ENCODE measurements around the gene UEVLD.

Gene UEVLD

DNA sequence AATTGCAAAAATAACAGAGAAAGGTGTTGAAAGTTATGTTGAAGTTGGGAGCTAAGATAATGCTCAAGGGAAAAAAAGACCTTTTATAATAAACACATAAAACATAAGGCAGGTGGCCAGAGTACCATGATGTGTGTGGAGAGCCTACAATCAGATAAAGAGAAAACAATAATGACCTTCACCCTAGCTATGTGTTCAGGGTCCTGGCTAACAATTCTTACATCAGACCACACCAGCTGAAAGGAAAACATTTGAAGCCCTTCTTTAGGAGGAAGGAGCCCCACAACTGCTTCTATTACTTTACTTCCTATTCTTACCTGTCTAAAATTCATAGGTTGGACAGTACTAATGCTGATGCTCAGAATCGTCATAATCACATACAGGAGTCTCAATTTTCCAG is 64.3 kb downstream of the UEVLD start:
- Histone ChIP-seq H3K9me3 (ENCODE audit: insufficient read depth, low read length) (no peaks in the 10 kb centered on the region), H3K4me3 (ENCODE audit: insufficient read length, low read depth) (no peak overlapping the region), H3K36me3 (ENCODE audit: insufficient read depth, insufficient read length, low read length) (peaks cover 13% of the 10 kb centered on the region), H3K9ac (ENCODE audit: insufficient read length, low read depth) (no peak overlapping the region), H3K4me1 (ENCODE audit: insufficient read depth, insufficient read length) (no peaks in the 10 kb centered on the region), H3K27me3 (ENCODE audit: insufficient read depth, insufficient read length) (no peaks in the 10 kb centered on the region)
- no peak for DNase-seq (ENCODE audit: low read depth, low spot score)
- TF ChIP-seq SUZ12 (IDR thresholded peaks at IDR 0.05; ENCODE audit: extremely low read depth, insufficient read depth, insufficient read length) (no peak), YY1 (IDR thresholded peaks at IDR 0.05; ENCODE audit: insufficient read depth, insufficient read length) (no peak), ZNF274 (IDR thresholded peaks at IDR 0.05; ENCODE audit: low read depth, low read length) (no peak)

DNA sequence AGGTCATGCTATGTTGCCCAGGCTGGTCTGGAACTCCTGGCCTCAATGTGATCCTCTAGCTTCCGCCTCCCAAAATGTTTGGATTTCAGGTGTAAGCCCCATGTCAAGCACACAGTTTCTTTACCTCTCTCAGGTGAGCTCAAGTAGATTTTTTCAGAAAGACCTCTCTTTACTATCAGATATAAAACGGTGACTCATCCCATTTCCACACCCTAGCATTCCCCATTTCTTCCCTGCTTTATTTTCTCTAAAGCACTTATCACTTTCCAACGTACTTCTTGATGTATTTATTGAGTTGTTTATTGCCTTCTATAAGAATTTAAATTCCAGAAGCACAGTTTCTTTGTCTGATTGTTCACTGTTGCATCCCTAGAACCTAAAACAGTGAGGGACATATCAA is 65.5 kb downstream of the UEVLD start:
- H3K4me3 ChIP-seq (ENCODE audit: insufficient read length, low read depth) = no peak overlapping the region
- no peak for TF ChIP-seq SUZ12 (IDR thresholded peaks at IDR 0.05; ENCODE audit: extremely low read depth, insufficient read depth, insufficient read length)
- no peak for TF ChIP-seq YY1 (IDR thresholded peaks at IDR 0.05; ENCODE audit: insufficient read depth, insufficient read length)
- no peak for TF ChIP-seq ZNF274 (IDR thresholded peaks at IDR 0.05; ENCODE audit: low read depth, low read length)
- DNase-seq (ENCODE audit: low read depth, low spot score) = no peak
- H3K9me3 ChIP-seq (ENCODE audit: insufficient read depth, low read length) = no peaks in the 10 kb centered on the region
- no peak overlapping the region for H3K9ac ChIP-seq (ENCODE audit: insufficient read length, low read depth)
- peaks cover 15% of the 10 kb centered on the region for H3K36me3 ChIP-seq (ENCODE audit: insufficient read depth, insufficient read length, low read length)
- no peaks in the 10 kb centered on the region for H3K27me3 ChIP-seq (ENCODE audit: insufficient read depth, insufficient read length)
- H3K4me1 ChIP-seq (ENCODE audit: insufficient read depth, insufficient read length) = no peaks in the 10 kb centered on the region

DNA sequence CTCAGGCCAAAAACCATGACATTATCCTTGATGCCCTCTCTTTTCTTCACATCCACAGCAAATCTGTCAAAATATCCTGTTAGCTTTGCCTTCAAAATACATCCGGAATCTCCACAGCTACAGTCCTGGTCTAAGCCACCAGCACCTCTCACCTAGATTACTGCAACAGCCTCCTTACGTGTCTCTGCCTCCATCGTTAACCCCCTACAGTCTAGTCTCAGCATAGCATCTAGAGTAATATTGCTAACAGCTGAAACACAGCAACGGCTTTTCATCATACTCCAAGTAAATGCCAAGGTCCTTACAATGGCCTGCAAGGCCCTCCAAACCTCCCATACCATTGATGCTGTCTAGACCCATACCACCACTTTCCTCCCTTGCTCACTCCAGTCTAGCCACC is 66.1 kb downstream of the UEVLD start:
- no peak for TF ChIP-seq ZNF274 (IDR thresholded peaks at IDR 0.05; ENCODE audit: low read depth, low read length)
- TF ChIP-seq SUZ12 (IDR thresholded peaks at IDR 0.05; ENCODE audit: extremely low read depth, insufficient read depth, insufficient read length) = no peak
- no peak for TF ChIP-seq YY1 (IDR thresholded peaks at IDR 0.05; ENCODE audit: insufficient read depth, insufficient read length)
- Histone ChIP-seq H3K27me3 (ENCODE audit: insufficient read depth, insufficient read length) (no peaks in the 10 kb centered on the region), H3K36me3 (ENCODE audit: insufficient read depth, insufficient read length, low read length) (peaks cover 17% of the 10 kb centered on the region), H3K4me1 (ENCODE audit: insufficient read depth, insufficient read length) (no peaks in the 10 kb centered on the region), H3K9ac (ENCODE audit: insufficient read length, low read depth) (no peak overlapping the region), H3K4me3 (ENCODE audit: insufficient read length, low read depth) (no peak overlapping the region), H3K9me3 (ENCODE audit: insufficient read depth, low read length) (no peaks in the 10 kb centered on the region)
- no peak for DNase-seq (ENCODE audit: low read depth, low spot score)

DNA sequence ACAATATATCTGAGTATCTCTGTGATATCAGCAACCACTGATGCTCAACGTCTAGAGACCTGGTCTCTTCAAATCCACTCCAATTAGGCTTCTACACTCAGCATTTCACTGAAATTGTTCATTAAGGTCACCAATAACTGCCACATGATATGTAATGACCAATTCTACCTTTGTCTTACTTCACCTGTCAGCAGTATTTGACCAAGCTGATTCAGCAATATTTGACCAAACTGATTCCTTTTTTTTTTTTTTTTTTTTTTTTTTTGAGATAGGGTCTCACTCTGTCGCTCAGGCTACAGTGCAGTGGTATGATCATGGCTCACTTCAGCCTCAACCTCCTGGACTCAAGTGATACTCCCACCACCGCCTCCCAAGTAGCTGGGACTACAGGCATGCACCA is 67.4 kb downstream of the UEVLD start:
- Histone ChIP-seq H3K27me3 (ENCODE audit: insufficient read depth, insufficient read length) (no peaks in the 10 kb centered on the region), H3K4me3 (ENCODE audit: insufficient read length, low read depth) (no peak overlapping the region), H3K36me3 (ENCODE audit: insufficient read depth, insufficient read length, low read length) (peaks cover 17% of the 10 kb centered on the region), H3K4me1 (ENCODE audit: insufficient read depth, insufficient read length) (no peaks in the 10 kb centered on the region), H3K9ac (ENCODE audit: insufficient read length, low read depth) (no peak overlapping the region), H3K9me3 (ENCODE audit: insufficient read depth, low read length) (no peaks in the 10 kb centered on the region)
- TF ChIP-seq YY1 (IDR thresholded peaks at IDR 0.05; ENCODE audit: insufficient read depth, insufficient read length) (no peak), ZNF274 (IDR thresholded peaks at IDR 0.05; ENCODE audit: low read depth, low read length) (no peak), SUZ12 (IDR thresholded peaks at IDR 0.05; ENCODE audit: extremely low read depth, insufficient read depth, insufficient read length) (no peak)
- no peak for DNase-seq (ENCODE audit: low read depth, low spot score)

DNA sequence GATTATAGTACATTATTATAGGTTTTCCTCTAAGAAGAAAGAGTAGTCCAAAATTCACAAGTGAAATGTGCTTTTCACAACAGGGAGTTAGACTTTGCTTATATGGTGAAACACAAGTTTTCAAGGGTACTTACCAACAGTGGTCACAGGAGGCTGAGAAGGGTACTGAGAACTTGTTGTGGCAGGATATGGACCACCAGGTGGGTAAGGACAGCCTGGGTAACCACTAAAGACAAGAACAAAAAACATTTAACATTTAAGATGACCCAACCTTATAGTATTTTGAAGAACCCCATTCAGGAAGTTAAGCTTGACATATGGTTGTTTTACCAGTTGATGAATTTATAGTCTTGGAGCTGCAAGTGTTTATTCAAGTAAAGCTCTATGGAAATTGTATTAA is 86.2 kb downstream of the UEVLD start:
- H3K36me3 ChIP-seq (ENCODE audit: insufficient read depth, insufficient read length, low read length) = peaks cover 50% of the 10 kb centered on the region
- H3K4me3 ChIP-seq (ENCODE audit: insufficient read length, low read depth) = no peak overlapping the region
- H3K4me1 ChIP-seq (ENCODE audit: insufficient read depth, insufficient read length) = no peaks in the 10 kb centered on the region
- no peak for TF ChIP-seq YY1 (IDR thresholded peaks at IDR 0.05; ENCODE audit: insufficient read depth, insufficient read length)
- no peak for TF ChIP-seq SUZ12 (IDR thresholded peaks at IDR 0.05; ENCODE audit: extremely low read depth, insufficient read depth, insufficient read length)
- no peak for TF ChIP-seq ZNF274 (IDR thresholded peaks at IDR 0.05; ENCODE audit: low read depth, low read length)
- no peaks in the 10 kb centered on the region for H3K9me3 ChIP-seq (ENCODE audit: insufficient read depth, low read length)
- no peak for DNase-seq (ENCODE audit: low read depth, low spot score)
- H3K27me3 ChIP-seq (ENCODE audit: insufficient read depth, insufficient read length) = no peaks in the 10 kb centered on the region
- H3K9ac ChIP-seq (ENCODE audit: insufficient read length, low read depth) = no peak overlapping the region

DNA sequence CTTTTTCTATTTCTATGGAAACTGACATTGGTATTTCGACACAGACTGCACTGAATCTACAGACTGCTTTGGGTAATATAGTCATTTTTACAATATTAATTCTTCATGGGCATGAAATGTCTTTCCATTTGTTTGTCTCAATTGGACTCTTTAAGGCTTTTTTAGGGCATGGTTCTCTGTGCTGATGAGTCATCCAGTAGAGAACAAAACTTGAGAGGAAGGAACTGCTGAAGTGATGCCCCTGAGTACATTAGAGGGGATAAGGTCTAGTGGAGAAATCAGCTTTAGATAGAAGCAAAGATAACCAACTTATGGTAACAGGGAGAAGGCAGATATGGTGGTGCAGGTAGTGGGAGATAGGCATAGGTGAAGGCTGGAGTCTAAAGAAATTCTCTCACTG is 86.9 kb downstream of the UEVLD start:
- DNase-seq (ENCODE audit: low read depth, low spot score) = no peak
- no peak overlapping the region for H3K4me3 ChIP-seq (ENCODE audit: insufficient read length, low read depth)
- no peak for TF ChIP-seq SUZ12 (IDR thresholded peaks at IDR 0.05; ENCODE audit: extremely low read depth, insufficient read depth, insufficient read length)
- TF ChIP-seq YY1 (IDR thresholded peaks at IDR 0.05; ENCODE audit: insufficient read depth, insufficient read length) = no peak
- TF ChIP-seq ZNF274 (IDR thresholded peaks at IDR 0.05; ENCODE audit: low read depth, low read length) = no peak
- H3K9me3 ChIP-seq (ENCODE audit: insufficient read depth, low read length) = no peaks in the 10 kb centered on the region
- H3K36me3 ChIP-seq (ENCODE audit: insufficient read depth, insufficient read length, low read length) = peaks cover 54% of the 10 kb centered on the region
- H3K4me1 ChIP-seq (ENCODE audit: insufficient read depth, insufficient read length) = no peaks in the 10 kb centered on the region
- no peaks in the 10 kb centered on the region for H3K27me3 ChIP-seq (ENCODE audit: insufficient read depth, insufficient read length)
- no peak overlapping the region for H3K9ac ChIP-seq (ENCODE audit: insufficient read length, low read depth)

DNA sequence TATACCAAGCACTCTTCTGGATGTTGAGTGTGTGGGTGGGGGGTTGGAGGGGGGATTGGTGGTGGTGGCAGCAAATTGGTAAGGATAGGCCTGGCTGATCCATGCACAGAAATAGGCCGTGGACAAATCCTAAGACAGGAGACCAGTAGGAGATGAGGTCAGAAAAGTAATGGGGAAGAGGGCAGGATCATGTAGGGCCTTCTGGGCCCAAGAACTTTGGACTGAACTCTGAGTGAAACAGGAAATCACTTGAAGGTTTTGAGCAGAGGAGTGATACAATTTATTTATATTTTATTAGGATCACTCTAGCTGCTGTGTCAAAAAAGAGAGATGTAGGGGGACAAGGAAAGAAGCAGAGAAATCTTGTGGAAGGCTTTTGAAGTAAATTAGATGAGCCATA is 90.5 kb downstream of the UEVLD start:
- TF ChIP-seq YY1 (IDR thresholded peaks at IDR 0.05; ENCODE audit: insufficient read depth, insufficient read length) = no peak
- TF ChIP-seq ZNF274 (IDR thresholded peaks at IDR 0.05; ENCODE audit: low read depth, low read length) = no peak
- no peak for TF ChIP-seq SUZ12 (IDR thresholded peaks at IDR 0.05; ENCODE audit: extremely low read depth, insufficient read depth, insufficient read length)
- H3K36me3 ChIP-seq (ENCODE audit: insufficient read depth, insufficient read length, low read length) = peaks cover 48% of the 10 kb centered on the region

DNA sequence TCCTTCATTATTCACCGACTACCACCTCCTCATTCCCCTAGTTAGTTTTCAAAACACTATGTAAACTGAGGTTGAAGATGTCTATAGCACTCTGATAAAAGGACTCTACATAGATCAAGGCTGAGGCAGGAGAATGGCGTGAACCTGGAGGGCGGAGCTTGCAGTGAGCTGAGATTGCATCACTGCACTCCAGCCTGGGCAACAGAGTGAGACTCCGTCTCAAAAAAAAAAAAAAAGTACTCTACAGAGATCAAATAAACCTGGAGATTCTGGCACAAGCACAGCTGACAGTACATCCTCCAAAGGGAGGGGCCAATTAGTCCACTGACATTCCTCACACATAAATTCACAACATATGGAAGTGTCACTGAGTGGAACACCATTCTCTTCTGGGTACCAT is 92.8 kb downstream of the UEVLD start:
- TF ChIP-seq YY1 (IDR thresholded peaks at IDR 0.05; ENCODE audit: insufficient read depth, insufficient read length) (no peak), ZNF274 (IDR thresholded peaks at IDR 0.05; ENCODE audit: low read depth, low read length) (no peak), SUZ12 (IDR thresholded peaks at IDR 0.05; ENCODE audit: extremely low read depth, insufficient read depth, insufficient read length) (no peak)
- H3K27me3 ChIP-seq (ENCODE audit: insufficient read depth, insufficient read length) = no peaks in the 10 kb centered on the region

More for the DNA sequence above, 90.5 kb downstream of the UEVLD start:
- Histone ChIP-seq H3K9me3 (ENCODE audit: insufficient read depth, low read length) (no peaks in the 10 kb centered on the region), H3K4me3 (ENCODE audit: insufficient read length, low read depth) (no peak overlapping the region), H3K9ac (ENCODE audit: insufficient read length, low read depth) (no peak overlapping the region), H3K4me1 (ENCODE audit: insufficient read depth, insufficient read length) (no peaks in the 10 kb centered on the region), H3K27me3 (ENCODE audit: insufficient read depth, insufficient read length) (no peaks in the 10 kb centered on the region)
- DNase-seq (ENCODE audit: low read depth, low spot score) = no peak

More for the DNA sequence above, 92.8 kb downstream of the UEVLD start:
- peaks cover 35% of the 10 kb centered on the region for H3K36me3 ChIP-seq (ENCODE audit: insufficient read depth, insufficient read length, low read length)
- H3K4me1 ChIP-seq (ENCODE audit: insufficient read depth, insufficient read length) = no peaks in the 10 kb centered on the region
- no peak for DNase-seq (ENCODE audit: low read depth, low spot score)
- no peak overlapping the region for H3K4me3 ChIP-seq (ENCODE audit: insufficient read length, low read depth)
- no peaks in the 10 kb centered on the region for H3K9me3 ChIP-seq (ENCODE audit: insufficient read depth, low read length)
- no peak overlapping the region for H3K9ac ChIP-seq (ENCODE audit: insufficient read length, low read depth)

All from NT2/D1 (cell line).